IMR-90 (cell line): ENCODE data around the gene ITIH6. TPM values are rescaled to one million over a fixed set of nuclear protein-coding genes. Genes with fewer than 3 reads are reported as not detected.

Experiments
- ATAC-seq: fragments of 200-7000 bp; cut with Tn5 transposase; 2 replicates; pipeline ENCODE4 v1.9.1; 2020; ENCODE audit warnings: low read depth, mild to moderate bottlenecking, moderate library complexity
- BruUV-seq: library from RNA; stranded (reverse); fragments of 400-500 nt; replicated peaks from 2 replicates; lab custom pipeline; 2021; lab: Mats Ljungman, UMichigan
- CTCF ChIA-PET: fragments of 300-600 bp; formaldehyde crosslinking; extraction: SDS; loops from one replicate; lab custom pipeline; 2021; ENCODE audit warnings: antibody characterized with exemption; lab: Yijun Ruan, JAX
- POLR2A ChIA-PET: fragments of 300-600 bp; sonication (Branson Sonifier 250); formaldehyde crosslinking; loops from one replicate; lab custom pipeline; 2022; ENCODE audit warnings: antibody characterized with exemption; ENCODE audit not compliant: unreplicated experiment; lab: Charles Lee
- DNase-seq: peaks from one replicate; pipeline ENCODE4 v3.0.0; 2013
- H2AFZ ChIP-seq: replicated peaks from 2 replicates; pipeline ENCODE3; 2013; ENCODE audit warnings: low read length, mild to moderate bottlenecking; ENCODE audit not compliant: poor library complexity
- H2AK5ac ChIP-seq: 2 replicates; pipeline ENCODE4 v1.6.1; 2013; ENCODE audit warnings: low read depth, low read length, inconsistent platforms
- H2AK9ac ChIP-seq: replicated peaks from 2 replicates; pipeline ENCODE3; 2013; ENCODE audit warnings: mild to moderate bottlenecking, low read depth, low read length, moderate library complexity; ENCODE audit not compliant: poor library complexity
- H2BK120ac ChIP-seq: 2 replicates; pipeline ENCODE4 v1.6.1; 2013; ENCODE audit warnings: low read depth, low read length, inconsistent platforms
- H2BK15ac ChIP-seq: 3 replicates; pipeline ENCODE4 v1.6.1; 2013; ENCODE audit warnings: low read depth, low read length, inconsistent platforms
- H2BK20ac ChIP-seq: 2 replicates; pipeline ENCODE4 v1.6.1; 2013; ENCODE audit warnings: low read depth, mild to moderate bottlenecking, inconsistent platforms, low read length, moderate library complexity
- H2BK5ac ChIP-seq: 2 replicates; pipeline ENCODE4 v1.6.1; 2013; ENCODE audit warnings: mild to moderate bottlenecking, low read depth, low read length, inconsistent platforms; ENCODE audit not compliant: poor library complexity, severe bottlenecking
- H3K14ac ChIP-seq: replicated peaks from 2 replicates; pipeline ENCODE4 v1.6.1; 2013; ENCODE audit warnings: low read depth, low read length, inconsistent platforms
- H3K18ac ChIP-seq: 2 replicates; pipeline ENCODE4 v1.6.1; 2013; ENCODE audit warnings: low read depth, low read length, control low read depth
- H3K23ac ChIP-seq: 2 replicates; pipeline ENCODE4 v1.6.1; 2013; ENCODE audit warnings: low read depth, low read length, inconsistent platforms
- H3K27ac ChIP-seq: 2 replicates; pipeline ENCODE4 v1.5.1; 2013; ENCODE audit warnings: mild to moderate bottlenecking, control low read depth, low read length; ENCODE audit not compliant: insufficient read depth
- H3K27me3 ChIP-seq: 2 replicates; pipeline ENCODE4 v1.6.1; 2013; ENCODE audit warnings: low read length; ENCODE audit not compliant: control insufficient read depth, insufficient read depth
- H3K36me3 ChIP-seq: 2 replicates; pipeline ENCODE4 v1.6.1; 2013; ENCODE audit warnings: low read length, mixed read lengths; ENCODE audit not compliant: control insufficient read depth, insufficient read depth
- H3K4ac ChIP-seq: 2 replicates; pipeline ENCODE4 v1.6.1; 2013; ENCODE audit warnings: low read depth, low read length, inconsistent platforms
- H3K4me1 ChIP-seq: 2 replicates; pipeline ENCODE4 v1.6.1; 2013; ENCODE audit warnings: low read length, mixed read lengths; ENCODE audit not compliant: control insufficient read depth, insufficient read depth
- H3K4me2 ChIP-seq: 2 replicates; pipeline ENCODE4 v1.6.1; 2013; ENCODE audit warnings: low read depth, mild to moderate bottlenecking, control low read depth, low read length, moderate library complexity
- H3K4me3 ChIP-seq: 2 replicates; pipeline ENCODE4 v1.5.1; 2013; ENCODE audit warnings: low read depth, mild to moderate bottlenecking, control low read depth, low read length, moderate library complexity; ENCODE audit not compliant: insufficient read depth
- H3K56ac ChIP-seq: 2 replicates; pipeline ENCODE4 v1.6.1; 2013; ENCODE audit warnings: low read length, inconsistent platforms; ENCODE audit not compliant: insufficient read depth; ENCODE audit errors: extremely low read depth
- H3K79me1 ChIP-seq, 2 experiments: 2 replicates each; pipeline ENCODE4 v1.6.1; 2013; ENCODE audit warnings: low read length in 2 of 2, inconsistent platforms in 1 of 2, low read depth in 1 of 2
- H3K9ac ChIP-seq: 2 replicates; pipeline ENCODE4 v1.6.1; 2013; ENCODE audit warnings: low read depth, low read length, control low read depth
- H3K9me1 ChIP-seq: 2 replicates; pipeline ENCODE4 v1.6.1; 2013; ENCODE audit warnings: low read length, inconsistent platforms; ENCODE audit not compliant: insufficient read depth
- H3K9me3 ChIP-seq: 2 replicates; pipeline ENCODE4 v1.6.1; 2013; ENCODE audit warnings: low read length; ENCODE audit not compliant: control insufficient read depth, insufficient read depth
- H4K20me1 ChIP-seq: 2 replicates; pipeline ENCODE4 v1.6.1; 2013; ENCODE audit warnings: low read length, inconsistent platforms; ENCODE audit not compliant: insufficient read depth
- H4K5ac ChIP-seq: 2 replicates; pipeline ENCODE4 v1.6.1; 2013; ENCODE audit warnings: mild to moderate bottlenecking, low read depth, low read length, control low read depth
- H4K8ac ChIP-seq, 2 experiments: 2 replicates each; pipeline ENCODE4 v1.6.1; 2013; ENCODE audit warnings: low read depth in 2 of 2, low read length in 2 of 2, control low read depth in 1 of 2, inconsistent platforms in 1 of 2
- H4K91ac ChIP-seq: 2 replicates; pipeline ENCODE4 v1.6.1; 2013; ENCODE audit warnings: low read depth, low read length, inconsistent platforms; ENCODE audit not compliant: insufficient read depth
- BHLHE40 ChIP-seq: fragments of 150-350 bp; IDR thresholded peaks from 2 replicates; pipeline ENCODE4 v1.6.1; 2016; ENCODE audit warnings: mild to moderate bottlenecking, low read depth, low read length
- CEBPB ChIP-seq: IDR thresholded peaks from 2 replicates; pipeline ENCODE4 v1.6.1; 2012; ENCODE audit warnings: low read depth, low read length, improper control_type of control experiment
- CHD1 ChIP-seq: IDR thresholded peaks from 2 replicates; pipeline ENCODE4 v1.6.1; 2012; ENCODE audit warnings: low read depth, low read length, improper control_type of control experiment
- FOS ChIP-seq: fragments of 150-350 bp; IDR thresholded peaks from 2 replicates; pipeline ENCODE4 v1.6.1; 2016; ENCODE audit warnings: low read depth, low read length
- MAFK ChIP-seq: IDR thresholded peaks from 2 replicates; pipeline ENCODE4 v1.6.1; 2012; ENCODE audit warnings: low read depth, low read length, improper control_type of control experiment
- MAZ ChIP-seq: IDR thresholded peaks from 2 replicates; pipeline ENCODE4 v1.6.1; 2012; ENCODE audit warnings: low read depth, mild to moderate bottlenecking, low read length, improper control_type of control experiment, moderate library complexity, borderline replicate concordance
- MXI1 ChIP-seq: IDR thresholded peaks from 2 replicates; pipeline ENCODE4 v1.6.1; 2012; ENCODE audit warnings: low read depth, mild to moderate bottlenecking, low read length, moderate library complexity, borderline replicate concordance
- NFE2L2 ChIP-seq: fragments of 150-350 bp; IDR thresholded peaks from 2 replicates; pipeline ENCODE4 v1.6.1; 2016; ENCODE audit warnings: low read depth, mild to moderate bottlenecking, low read length
- POLR2A ChIP-seq: IDR thresholded peaks from 2 replicates; pipeline ENCODE4 v1.6.1; 2012; ENCODE audit warnings: mild to moderate bottlenecking, low read depth, low read length
- RAD21 ChIP-seq: IDR thresholded peaks from 2 replicates; pipeline ENCODE4 v1.6.1; 2012; ENCODE audit warnings: low read length, improper control_type of control experiment
- RCOR1 ChIP-seq: IDR thresholded peaks from 2 replicates; pipeline ENCODE4 v1.6.1; 2012; ENCODE audit warnings: mild to moderate bottlenecking, low read length, improper control_type of control experiment; ENCODE audit not compliant: insufficient replicate concordance
- RFX5 ChIP-seq: IDR thresholded peaks from 2 replicates; pipeline ENCODE4 v1.8.0; 2012; ENCODE audit warnings: low read depth, mild to moderate bottlenecking, low read length, moderate library complexity
- SMC3 ChIP-seq: fragments of 150-350 bp; IDR thresholded peaks from 2 replicates; pipeline ENCODE4 v1.6.1; 2016; ENCODE audit warnings: low read depth, mild to moderate bottlenecking, antibody characterized with exemption, low read length, moderate library complexity
- WGBS, 2 experiments: methylation state at CpG; one replicate each; pipeline versions ENCODE4 v1.1.5 to v1.1.7; 2013; ENCODE audit warnings: missing lambda C conversion rate in 2 of 2; ENCODE audit not compliant: insufficient read length in 1 of 2; ENCODE audit errors: extremely low coverage in 2 of 2; 5-methylcytosine and 5-hydroxymethylcytosine counted together
- dilution Hi-C: fragments of 300-500 bp; cut with HindIII; formaldehyde crosslinking; loops from one replicate; pipeline ENCODE4 v1.14.3; 2018; ENCODE audit warnings: low sequenced_read_pairs; ENCODE audit not compliant: unreplicated experiment
- in situ Hi-C: fragments of 300-500 bp; cut with MboI; formaldehyde crosslinking; loops from 3 replicates; pipeline ENCODE4 v1.14.3; 2019; ENCODE audit warnings: low sequenced_read_pairs, inconsistent platforms, mixed read lengths
- intact Hi-C: fragments of 100-400 bp; cut with micrococcal nuclease; formaldehyde crosslinking; loops from 2 replicates; pipeline ENCODE4 v1.10.0; 2022
- polyA plus RNA-seq, 3 experiments: library from polyadenylated mRNA; depleted of rRNA; stranded (reverse); fragments of >200 nt; gene quantifications; 2 replicates each; pipeline ENCODE4 v1.2.3, GENCODE V29; 2012; ENCODE audit warnings: low replicate concordance in 1 of 3
- total RNA-seq: library from RNA; depleted of rRNA; stranded (reverse); fragments of >200 nt; gene quantifications from 2 replicates; pipeline ENCODE4 v1.2.3, GENCODE V29; 2012
- TF ChIP-seq, protein P1 (sequence below): conservative IDR thresholded peaks from 2 replicates; pipeline ENCODE4 v1.5.1; 2012; ENCODE audit warnings: mild to moderate bottlenecking, low read depth, low read length, improper control_type of control experiment
- TF ChIP-seq, protein P2 (sequence below): fragments of 150-350 bp; IDR thresholded peaks from 2 replicates; pipeline ENCODE4 v1.6.1; 2017; ENCODE audit warnings: mild to moderate bottlenecking, antibody characterized with exemption, low read length, low read depth
- TF ChIP-seq, protein P3 (sequence below): fragments of 150-350 bp; IDR thresholded peaks from 2 replicates; pipeline ENCODE4 v1.6.1; 2016; ENCODE audit warnings: low read depth, mild to moderate bottlenecking, low read length, moderate library complexity, borderline replicate concordance

ITIH6 gene
- total and polyA plus RNA-seq, 2 of the 4 experiments (the other 2 are of a cell fraction), result not detected

DNA sequence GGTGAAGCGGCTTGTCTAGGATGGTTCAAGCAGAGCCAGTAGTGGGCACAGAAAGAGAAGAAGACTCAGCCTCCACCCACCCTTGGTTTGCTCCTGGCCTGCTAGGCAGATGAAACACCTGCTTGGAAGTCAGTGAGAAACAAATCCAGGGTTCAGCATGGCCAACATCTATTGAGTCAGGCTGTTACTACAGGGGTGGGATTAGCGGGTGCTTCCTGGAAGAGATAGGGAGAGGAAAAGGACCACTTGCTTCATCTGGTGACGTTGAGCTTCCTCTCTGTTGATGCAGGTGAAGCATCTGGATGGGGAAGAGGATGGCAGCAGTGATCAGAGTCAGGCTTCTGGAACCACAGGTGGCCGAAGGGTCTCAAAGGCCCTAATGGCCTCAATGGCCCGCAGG is 12.5 kb upstream of the ITIH6 start:
- dilution Hi-C loops (no loop called here), in situ Hi-C loops (no loop called here), intact Hi-C loops (no loop called here)
- no CpG with 5 or more reads among the region's 5 CpGs for WGBS, 2 experiments
- no peak for ATAC-seq
- Histone ChIP-seq H3K9ac (no peak overlapping the region), H3K56ac (no peak overlapping the region), H2AK5ac (no peak overlapping the region), H3K18ac (no peak overlapping the region), H2BK5ac (no peak overlapping the region), H4K5ac (no peak overlapping the region), H3K36me3 (peaks cover 50% of the 10 kb centered on the region), H4K91ac (no peak overlapping the region), H2AFZ (no peak overlapping the region), H3K79me1 (peaks cover 14 to 30% of the 10 kb centered on the region in 2 experiments; a peak in 3 of 4 replicates), H3K9me3 (no peaks in the 10 kb centered on the region), H3K27ac (no peak overlapping the region), H3K9me1 (peaks cover 6% of the 10 kb centered on the region; the same call in 1 of the 2 replicates), H3K14ac (no peak overlapping the region), H3K4me2 (peak overlapping the region; percentile 78), H2BK20ac (no peak overlapping the region), H4K20me1 (peaks cover 24% of the 10 kb centered on the region; the same call in 1 of the 2 replicates), H3K23ac (no peak overlapping the region), H3K27me3 (peaks cover 2% of the 10 kb centered on the region; the same call in 1 of the 2 replicates), H4K8ac (no peak overlapping the region), H3K4ac (no peak overlapping the region), H2BK15ac (no peak overlapping the region), H2AK9ac (no peak overlapping the region), H3K4me1 (peaks cover 7% of the 10 kb centered on the region; the same call in 1 of the 2 replicates), H3K4me3 (peak overlapping the region; percentile 81; the same call in 1 of the 2 replicates), H2BK120ac (no peak overlapping the region)
- POLR2A ChIA-PET, result no interaction called here
- DNase-seq, result no peak
- no peak for TF ChIP-seq NFE2L2
- no peak for TF ChIP-seq POLR2A
- TF ChIP-seq, protein P1, sequence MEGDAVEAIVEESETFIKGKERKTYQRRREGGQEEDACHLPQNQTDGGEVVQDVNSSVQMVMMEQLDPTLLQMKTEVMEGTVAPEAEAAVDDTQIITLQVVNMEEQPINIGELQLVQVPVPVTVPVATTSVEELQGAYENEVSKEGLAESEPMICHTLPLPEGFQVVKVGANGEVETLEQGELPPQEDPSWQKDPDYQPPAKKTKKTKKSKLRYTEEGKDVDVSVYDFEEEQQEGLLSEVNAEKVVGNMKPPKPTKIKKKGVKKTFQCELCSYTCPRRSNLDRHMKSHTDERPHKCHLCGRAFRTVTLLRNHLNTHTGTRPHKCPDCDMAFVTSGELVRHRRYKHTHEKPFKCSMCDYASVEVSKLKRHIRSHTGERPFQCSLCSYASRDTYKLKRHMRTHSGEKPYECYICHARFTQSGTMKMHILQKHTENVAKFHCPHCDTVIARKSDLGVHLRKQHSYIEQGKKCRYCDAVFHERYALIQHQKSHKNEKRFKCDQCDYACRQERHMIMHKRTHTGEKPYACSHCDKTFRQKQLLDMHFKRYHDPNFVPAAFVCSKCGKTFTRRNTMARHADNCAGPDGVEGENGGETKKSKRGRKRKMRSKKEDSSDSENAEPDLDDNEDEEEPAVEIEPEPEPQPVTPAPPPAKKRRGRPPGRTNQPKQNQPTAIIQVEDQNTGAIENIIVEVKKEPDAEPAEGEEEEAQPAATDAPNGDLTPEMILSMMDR, result no peak
- TF ChIP-seq RCOR1, result no peak
- no peak for TF ChIP-seq MAZ
- no peak for TF ChIP-seq RAD21
- TF ChIP-seq, protein P2, sequence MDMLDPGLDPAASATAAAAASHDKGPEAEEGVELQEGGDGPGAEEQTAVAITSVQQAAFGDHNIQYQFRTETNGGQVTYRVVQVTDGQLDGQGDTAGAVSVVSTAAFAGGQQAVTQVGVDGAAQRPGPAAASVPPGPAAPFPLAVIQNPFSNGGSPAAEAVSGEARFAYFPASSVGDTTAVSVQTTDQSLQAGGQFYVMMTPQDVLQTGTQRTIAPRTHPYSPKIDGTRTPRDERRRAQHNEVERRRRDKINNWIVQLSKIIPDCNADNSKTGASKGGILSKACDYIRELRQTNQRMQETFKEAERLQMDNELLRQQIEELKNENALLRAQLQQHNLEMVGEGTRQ, result no peak
- TF ChIP-seq CEBPB, result no peak
- TF ChIP-seq MXI1, result no peak
- no peak for TF ChIP-seq BHLHE40
- TF ChIP-seq RFX5, result no peak
- no peak for TF ChIP-seq MAFK
- no peak for TF ChIP-seq CHD1
- no peak for TF ChIP-seq SMC3
- TF ChIP-seq FOS, result no peak
- TF ChIP-seq, protein P3, sequence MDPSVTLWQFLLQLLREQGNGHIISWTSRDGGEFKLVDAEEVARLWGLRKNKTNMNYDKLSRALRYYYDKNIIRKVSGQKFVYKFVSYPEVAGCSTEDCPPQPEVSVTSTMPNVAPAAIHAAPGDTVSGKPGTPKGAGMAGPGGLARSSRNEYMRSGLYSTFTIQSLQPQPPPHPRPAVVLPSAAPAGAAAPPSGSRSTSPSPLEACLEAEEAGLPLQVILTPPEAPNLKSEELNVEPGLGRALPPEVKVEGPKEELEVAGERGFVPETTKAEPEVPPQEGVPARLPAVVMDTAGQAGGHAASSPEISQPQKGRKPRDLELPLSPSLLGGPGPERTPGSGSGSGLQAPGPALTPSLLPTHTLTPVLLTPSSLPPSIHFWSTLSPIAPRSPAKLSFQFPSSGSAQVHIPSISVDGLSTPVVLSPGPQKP, result no peak
- CTCF ChIA-PET, result interaction anchor here (1.6 kb wide), 1 partner anchor 171 kb away, joined by 3 read pairs; no protein-coding TSS in a partner anchor
- BruUV-seq, result no TSS peak
